NCI-H1436 treated with DMSO at 0.1 percent for 48 hours (cell line): ENCODE results near the gene IFNGR1.
"Not testable (repeated sequence)": the region's sequence is repeated elsewhere in the genome, so short reads cannot be mapped to it uniquely, and the experiment has no call there.

Source experiments
- DNase-seq: peaks from one replicate; lab custom pipeline; 2025; lab: John Stamatoyannopoulos, UW

The IFNGR1 gene

DNA sequence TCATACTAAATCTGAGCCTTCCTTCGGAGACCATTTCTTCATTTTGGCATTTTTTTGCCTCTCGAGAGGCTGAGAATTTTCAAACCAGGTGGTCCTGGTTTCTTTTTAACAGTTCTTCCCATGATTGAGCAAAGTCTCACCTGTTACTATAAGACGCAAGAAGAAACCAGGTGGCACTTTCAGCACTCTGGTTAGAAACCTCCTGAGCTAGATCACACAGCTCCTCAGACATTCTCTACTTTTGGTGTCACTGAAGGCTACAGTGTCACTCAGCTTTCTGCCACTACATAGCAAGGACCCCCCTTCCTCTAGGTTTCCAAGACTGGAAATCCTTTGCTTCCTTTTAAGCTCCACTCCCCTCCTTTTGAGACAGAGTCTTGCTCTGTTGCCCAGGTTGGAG lies 7.3 kb downstream of the IFNGR1 start:
- no peak for DNase-seq

DNA sequence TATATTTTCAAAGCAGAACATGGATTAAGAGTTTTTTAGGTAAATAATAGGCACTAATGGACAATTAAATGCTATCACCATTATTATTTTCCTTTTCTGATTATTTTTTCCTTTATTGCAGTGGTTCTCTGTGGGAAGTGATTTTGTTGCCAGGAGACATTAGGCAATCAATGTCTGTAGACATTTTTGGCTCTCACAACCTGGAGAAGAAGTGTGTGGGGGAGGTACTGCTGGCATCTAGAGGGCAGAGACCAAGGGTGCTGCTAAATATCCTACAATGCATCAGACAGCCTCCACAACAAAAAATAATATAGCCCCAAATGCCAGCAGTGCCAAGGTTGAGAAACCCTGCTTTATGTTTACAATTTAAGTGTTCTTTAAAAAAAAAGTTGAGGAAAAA lies 8.3 kb downstream of the IFNGR1 start:
- no peak for DNase-seq

DNA sequence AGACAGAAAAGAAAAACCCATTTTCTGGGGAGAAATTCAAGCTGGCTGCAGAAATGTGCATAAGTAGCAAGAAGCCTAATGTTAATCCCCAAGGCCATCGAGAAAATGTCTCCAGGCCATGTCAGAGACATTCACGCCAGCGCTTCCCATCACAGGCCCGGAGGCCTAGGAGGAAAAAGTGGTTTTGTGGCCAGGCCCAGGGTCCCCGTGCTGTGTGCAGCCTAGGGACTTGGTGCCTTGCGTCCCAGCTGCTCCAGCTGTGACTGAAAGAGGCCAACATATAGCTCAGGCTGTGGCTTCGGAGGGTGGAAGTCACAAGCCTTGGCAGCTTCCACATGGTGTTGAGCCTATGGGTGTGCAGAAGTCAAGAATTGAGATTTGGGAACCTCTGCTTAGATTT lies 10.9 kb downstream of the IFNGR1 start:
- no peak for DNase-seq

DNA sequence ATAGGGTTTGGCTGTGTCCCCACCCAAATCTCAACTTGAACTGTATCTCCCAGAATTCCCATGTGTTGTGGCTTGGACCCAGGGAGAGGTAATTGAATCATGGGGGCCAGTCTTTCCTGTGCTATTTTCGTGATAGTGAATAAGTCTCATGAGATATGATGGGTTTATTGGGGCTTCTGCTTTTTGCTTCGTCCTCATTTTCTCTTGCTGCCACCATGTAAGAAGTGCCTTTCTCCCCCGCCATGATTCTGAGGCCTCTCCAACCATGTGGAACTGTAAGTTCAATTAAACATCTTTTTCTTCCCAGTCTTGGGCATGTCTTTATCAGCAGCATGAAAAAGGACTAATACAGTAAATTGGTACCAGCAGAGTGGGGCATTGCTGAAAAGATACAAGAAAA lies 11.7 kb downstream of the IFNGR1 start:
- DNase-seq = not testable (repeated sequence)

DNA sequence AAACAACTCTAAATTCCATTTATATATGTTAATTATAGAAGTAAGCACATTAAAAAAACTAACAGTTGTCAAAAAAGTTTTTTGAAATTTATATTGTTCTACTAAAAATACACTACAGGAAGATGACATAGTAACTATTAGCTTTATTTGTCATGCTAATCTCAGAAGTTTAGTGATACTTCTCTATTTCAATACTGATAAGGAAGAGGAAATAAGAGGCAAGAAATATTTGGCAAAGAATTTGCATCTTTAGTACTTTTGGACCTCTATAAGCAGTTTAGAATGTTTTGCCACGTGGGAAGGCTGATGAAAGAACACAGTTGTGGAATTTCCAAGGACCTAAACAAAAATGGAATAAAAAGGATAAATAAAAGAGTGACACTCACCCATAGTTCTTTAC lies 12.6 kb downstream of the IFNGR1 start:
- no peak for DNase-seq

DNA sequence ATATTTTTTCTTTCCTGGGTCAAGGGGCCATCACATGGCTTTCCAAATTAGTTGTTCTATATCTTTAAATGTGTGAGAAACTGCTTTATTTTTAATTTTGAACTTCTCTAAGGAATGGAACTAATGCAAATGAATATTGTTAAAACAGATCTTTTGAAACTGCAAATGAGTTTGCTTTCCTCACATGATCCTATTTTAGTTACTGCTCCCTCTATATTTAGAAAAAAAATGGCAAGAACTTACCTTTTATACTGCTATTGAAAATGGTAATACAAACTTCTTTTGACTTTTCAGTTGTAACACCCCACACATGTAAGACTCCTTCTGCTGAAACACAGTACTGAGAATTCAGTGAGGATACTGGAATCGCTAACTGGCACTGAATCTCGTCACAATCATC lies 15.9 kb downstream of the IFNGR1 start:
- no peak for DNase-seq

DNA sequence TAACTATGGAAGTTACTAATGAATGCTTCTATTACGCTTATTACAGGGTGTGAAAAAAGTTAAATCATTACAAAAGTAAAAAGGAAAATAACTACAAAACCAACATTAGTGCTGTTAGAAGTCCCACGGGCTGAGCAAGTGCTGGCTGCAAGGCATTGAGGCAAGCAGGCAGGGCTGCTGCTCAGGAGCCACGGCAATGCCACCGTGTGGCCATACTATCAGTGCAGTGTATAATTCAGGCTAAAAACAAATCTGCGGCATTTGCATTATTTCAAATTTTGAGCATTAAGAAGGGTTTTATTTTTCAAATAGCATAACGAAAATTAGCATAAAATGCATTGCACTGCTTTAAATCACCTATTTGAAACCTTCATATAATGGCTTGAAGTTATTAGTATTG lies 17.1 kb downstream of the IFNGR1 start:
- no peak for DNase-seq

DNA sequence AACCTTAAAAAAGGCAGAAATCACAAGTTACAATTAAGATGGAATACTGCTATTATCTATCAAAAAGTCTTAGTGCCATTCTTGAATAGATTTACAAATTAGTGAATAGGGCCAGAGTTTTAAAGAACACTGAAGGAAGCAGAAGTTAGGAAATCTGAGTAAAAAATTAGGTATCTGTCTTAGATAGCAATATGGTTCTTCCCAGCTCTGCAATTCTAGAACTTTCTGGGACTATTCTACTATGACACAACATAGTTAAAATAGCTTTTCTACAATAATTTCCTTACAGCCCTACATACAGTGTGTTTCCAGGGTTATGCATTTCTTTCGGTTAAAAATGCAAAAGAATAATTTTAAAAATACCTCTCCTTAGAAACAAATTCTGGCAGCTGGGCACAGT lies 18.2 kb downstream of the IFNGR1 start:
- no peak for DNase-seq

DNA sequence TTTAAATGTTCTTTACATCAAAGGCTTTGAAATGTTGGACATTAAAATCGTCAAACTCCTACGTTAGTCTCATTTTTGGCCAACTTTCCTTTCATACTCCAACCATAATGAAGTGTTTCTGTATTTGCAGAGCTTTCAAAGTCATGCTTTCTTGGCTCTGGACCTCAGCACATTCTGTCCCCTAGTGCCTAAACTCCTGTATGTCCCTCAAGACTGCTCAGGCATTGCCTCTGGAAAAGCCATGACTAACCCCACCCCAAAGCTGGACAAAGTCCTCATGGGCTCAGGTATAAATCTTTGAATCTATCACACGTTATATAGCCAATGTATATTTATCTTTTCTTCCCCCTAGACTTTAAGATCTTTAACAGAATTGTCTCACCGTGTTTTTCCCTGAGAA lies 18.9 kb downstream of the IFNGR1 start:
- DNase-seq = no peak

DNA sequence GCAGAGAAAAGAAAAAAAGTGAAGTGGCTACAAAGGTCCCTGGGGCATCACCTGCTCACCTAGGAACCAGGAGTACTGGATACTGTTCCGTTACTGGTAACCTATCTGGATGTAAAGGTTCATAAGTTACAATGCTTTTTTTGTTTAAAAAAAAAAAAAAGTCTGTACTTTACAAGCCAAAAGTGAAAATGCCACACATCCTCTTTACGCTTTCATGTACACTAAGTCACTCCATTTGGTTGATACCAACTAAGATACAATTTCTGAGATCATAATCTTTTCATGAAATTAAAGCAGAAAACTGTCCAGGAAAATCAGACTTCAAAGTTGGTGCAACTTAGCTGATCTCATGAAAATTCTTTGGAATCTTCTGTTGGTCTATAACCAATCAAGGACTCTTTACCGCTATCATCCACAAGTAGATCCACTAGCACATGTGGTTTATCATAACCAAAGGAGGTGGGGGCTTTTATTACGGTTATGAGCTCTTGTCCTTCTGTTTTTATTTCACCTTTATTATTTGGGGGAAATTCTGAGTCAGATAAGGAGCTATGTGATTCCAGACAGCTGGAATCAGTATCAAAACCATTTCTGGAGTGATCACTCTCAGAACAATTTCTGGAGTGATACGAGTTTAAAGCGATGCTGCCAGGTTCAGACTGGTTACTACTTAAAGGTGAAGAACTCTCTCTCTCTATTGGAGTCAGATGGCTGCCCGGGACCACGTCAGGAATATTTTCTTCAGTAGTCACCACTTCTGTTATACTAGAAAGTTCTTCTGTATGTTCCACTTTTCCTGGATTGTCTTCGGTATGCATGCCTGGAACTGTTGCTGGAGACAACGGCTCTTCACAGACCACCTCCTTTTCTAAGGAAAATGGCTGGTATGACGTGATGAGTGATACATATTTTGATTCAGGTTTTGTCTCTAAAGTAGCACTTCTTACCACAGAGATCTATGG lies 21.2 kb downstream of the IFNGR1 start:
- DNase-seq = no peak

DNA sequence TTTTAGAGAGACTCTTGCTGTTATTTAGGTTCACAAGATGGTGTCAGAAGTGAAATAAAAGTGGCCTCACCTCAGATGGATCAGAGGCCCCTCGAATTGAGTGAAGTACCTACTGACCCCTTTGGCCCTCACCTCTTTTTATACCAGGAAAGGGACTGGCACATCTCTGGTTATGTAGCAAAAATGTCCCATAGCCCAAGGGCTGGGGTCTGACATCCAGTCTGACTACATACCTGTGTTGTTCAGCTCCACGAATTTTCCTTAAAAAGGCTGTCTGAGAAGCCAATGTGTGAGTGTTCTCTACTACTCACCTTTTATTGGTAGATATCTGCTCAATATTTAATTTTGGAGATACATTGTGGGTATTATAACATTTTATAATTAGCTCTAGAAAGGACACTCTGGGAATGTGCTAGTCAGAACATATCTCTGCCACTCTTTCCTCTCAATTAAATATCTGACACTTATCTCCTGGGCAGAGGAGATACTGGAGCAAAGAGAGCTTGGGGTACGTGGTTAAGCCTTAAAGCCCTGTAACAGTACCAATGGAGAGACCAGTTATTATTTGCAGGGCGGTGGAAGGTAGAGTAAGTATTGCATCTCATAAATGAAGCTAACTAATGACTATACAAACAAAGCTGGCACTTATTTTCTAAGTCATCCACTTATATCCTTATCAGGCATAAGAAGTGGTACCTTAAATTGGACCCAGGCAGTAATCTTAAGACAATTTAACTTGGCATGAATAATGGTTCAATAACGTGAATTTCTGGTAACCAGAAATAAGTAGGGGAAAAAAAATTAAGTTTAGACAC lies 25.7 kb downstream of the IFNGR1 start:
- no peak for DNase-seq

DNA sequence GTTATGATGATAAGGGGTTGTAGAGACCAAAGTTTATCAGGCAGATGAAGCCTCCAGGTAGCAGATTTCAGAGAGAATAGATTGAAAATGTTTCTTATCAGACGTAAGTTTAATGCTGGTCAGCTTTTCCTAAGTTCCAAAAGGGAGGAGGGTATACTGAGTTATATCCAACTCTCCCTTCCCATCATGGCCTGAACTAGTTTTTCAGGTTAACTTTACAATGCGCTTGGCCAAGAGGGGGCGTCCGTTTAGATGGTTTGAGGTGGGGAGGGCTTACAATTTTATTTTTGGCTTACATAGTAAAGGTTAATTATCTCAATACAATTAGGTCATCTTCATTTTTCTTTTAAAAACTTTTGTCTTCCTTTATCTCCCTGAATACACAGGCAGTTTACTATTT lies 26.4 kb downstream of the IFNGR1 start:
- no peak for DNase-seq

DNA sequence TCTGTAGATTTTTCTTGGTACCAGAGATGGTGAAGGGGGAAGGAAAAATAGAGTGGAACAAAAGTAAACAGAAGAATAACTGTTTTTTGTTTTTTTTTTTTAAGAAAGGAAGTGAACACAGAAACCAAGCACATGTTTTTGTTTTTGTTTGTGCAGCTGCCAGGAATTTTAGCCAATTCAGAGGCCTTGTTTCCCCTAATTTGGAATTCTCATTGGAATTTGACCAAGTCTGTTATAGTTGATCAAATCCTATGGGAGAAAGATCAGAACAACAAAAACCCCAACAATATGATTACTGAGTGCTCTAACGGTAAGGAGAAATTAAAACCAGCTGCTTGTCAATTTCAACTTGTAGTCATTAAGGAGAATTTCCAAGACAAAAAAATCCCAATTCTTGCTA lies 27.5 kb downstream of the IFNGR1 start:
- DNase-seq = no peak

DNA sequence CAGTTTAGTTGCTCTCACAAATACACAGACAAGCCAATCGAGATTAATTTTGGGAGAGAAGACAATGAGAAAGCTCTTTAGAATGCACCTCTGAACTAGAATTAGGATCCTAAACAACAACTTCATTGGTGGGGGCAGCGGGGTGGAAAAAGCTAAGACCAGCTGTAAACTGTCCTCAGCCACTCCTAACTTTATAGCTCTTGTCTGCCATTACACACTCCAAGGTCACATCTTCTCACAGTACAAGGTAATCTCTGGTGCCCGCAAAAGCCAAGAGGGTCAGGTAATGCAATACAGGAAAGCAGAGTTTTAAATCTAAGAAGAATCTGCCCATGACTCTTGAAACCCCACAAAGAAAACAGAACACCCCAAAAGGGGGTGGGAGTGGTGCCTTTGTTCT lies 27.9 kb downstream of the IFNGR1 start:
- no peak for DNase-seq

DNA sequence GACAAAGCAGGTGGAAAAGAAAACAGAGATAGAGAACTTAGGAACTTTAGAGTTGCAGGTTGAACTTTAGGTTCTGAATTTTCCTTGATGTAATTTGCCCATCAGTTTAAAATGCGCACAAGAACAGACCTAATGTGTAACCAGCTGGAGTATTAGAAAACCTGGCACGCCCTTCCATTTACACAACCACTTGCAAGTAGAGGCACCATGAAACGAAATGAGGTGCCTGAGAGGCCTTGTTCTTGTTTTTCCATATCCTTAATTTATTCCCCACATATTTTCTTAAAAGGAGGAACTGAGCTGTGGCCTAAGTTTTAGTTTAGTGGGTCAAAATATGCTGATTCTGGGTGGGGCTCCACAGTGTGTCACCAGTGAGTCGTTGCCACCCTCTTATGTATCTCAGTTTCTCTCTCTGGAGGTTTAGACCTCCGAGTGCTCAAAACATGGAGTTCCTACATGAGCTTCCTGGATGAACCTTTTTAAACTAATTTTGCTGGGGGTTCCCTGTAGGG lies 28.5 kb downstream of the IFNGR1 start:
- DNase-seq = no peak

DNA sequence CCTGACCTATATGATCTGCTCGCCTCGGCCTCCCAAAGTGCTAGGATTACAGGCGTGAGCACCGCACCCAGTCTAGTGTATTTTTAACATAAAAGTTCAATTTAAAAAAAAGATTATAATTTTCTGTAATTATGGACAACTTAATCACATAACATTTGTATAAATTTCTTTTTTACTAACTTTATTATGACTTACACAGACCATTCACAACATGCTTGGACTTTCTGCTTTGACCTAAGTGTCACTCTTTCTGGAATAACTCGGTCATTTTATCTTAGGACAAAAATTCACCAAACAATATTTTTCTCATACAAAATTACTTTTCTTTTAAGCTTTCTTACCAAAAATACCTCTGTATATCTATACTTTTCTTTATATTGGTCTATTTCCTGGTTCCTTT lies 30.3 kb downstream of the IFNGR1 start:
- no peak for DNase-seq

DNA sequence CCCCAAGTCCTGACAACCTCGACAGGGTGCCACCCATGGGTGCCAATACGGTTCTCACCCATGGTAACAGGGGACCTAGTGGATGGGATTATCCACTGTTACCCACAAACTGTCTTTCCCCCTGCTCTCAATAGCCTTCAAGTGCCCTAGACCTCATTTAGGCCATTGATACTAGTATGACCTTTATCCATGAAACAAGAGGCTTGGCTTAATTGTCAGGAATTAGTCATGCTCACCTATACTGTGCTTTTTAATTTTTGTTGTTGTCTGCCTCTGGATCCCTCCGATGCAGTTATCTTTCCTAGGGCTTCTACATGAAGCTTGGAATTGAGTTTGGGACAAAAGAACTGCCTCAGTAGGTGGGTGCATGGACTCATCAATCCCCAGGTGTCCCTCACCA lies 33.9 kb downstream of the IFNGR1 start:
- no peak for DNase-seq

DNA sequence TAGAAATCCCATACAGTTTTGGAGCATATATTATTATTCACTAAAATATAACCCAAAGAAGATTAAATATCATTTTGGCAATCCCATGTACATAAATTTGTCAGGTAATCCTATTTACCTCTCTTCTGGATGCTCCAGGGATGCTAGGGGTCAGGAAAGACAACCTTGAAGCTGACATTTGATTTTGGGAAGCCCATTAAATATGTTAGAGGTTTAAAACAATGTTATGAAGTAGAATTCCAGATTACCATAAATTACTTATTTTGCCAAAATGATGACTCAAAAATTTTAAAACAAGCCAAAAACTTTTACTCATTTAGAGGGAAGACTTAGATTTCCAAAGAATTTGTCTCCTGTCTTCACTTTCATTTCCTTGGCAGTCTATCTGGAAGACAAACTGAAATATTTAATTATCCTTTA lies 36.5 kb downstream of the IFNGR1 start:
- no peak for DNase-seq

DNA sequence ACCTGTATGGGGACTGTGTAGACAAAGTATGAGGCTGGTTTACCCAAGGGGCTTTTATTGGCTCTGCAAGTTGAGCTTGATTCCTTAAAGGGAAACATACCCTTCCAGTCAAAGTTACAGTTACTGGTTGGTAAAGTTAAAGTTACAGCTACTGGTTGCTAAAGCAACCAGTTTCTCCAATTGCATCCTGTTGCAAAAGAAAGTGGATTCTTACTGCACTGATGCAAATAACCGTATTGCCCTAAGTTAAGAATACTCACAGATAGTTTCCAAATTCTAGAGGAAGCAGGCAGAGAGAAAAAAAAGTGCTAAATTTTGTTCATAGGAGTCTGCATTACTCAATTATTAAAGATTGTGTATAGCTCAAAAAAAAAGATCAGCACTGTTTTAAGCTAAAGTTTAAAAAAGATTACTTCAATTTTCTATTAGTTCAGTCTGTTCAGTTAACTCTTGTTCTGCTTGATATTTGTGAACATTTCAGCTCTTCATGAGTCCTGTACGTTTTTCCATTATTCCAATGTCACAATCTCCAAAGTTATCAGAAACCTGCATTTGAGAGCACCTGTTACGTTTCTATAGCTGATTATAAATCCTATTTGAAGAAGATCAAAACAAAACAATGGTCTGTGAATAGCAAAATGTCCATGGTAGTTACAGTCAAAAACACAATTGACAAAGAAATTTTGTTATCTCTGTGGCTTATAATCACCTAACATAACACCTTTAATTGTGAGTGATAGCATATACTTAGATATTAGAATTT lies 37.1 kb downstream of the IFNGR1 start:
- DNase-seq = no peak

DNA sequence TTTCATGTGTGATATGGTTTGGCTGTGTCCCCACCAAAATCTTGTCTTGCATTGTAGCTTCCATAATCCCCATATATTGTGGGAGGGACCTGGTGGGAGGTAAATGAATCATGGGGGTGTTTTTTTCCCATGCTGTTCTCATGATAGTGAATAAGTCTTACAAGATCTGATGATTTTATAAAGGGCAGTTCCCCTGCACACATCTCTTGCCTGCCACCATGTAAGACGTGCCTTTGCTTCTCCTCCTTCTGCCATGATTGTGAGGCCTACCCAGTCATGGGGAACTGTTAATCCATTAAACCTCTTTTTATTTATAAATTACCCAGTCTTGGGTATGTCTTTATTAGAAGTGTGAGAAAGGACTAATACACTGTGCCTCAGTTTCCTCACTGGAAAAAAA lies 41.6 kb downstream of the IFNGR1 start:
- DNase-seq = no peak

DNA sequence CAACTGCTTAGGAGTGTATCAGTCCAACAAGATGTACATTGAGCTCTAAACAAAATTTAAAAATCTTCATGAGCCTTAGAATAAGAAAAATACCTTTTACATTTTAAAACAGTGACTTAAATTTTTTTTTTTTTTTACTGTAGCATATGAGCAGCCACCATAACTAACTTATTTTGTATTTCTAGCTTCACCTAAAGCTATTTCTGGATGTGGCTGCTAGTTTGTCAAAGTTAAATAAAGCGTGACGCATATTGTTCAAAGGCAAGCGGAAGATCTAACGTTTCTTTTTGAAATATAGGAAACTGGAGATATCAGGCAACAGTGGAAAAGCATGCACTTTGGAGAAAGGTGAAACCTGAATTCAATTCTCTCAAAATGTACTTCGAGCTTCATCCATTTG lies 42.5 kb downstream of the IFNGR1 start:
- no peak for DNase-seq

DNA sequence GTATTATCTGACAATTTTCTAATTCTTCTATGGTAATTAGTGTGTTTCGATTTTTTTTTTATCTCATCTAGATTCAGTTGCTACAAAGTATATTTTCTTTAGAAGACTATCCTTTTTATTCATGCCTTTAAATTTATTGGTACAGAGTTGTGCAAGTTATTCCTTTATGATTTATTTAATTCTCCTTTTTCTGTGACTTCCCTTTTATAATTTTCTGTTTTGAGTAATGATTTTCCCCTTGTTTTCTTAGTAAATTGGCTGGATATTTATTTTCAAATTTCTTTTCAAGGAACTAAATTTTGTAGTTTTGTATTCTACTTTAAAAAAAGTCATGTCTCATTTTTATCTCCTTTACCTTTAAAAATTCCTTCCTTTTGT lies 43.3 kb downstream of the IFNGR1 start:
- DNase-seq = no peak
